Cardiac atrium fibroblast (primary cell): Measurements from ENCODE around the gene PPP1R3A. TPM values are rescaled to one million over a fixed set of nuclear protein-coding genes. Genes with fewer than 3 reads are reported as not detected.

ENCODE experiments used
- total RNA-seq: library from RNA; depleted of rRNA; stranded (reverse); fragments of >200 nt; gene quantifications from 2 replicates; pipeline ENCODE4 v1.2.3, GENCODE V29; 2015

PPP1R3A gene, protein sequence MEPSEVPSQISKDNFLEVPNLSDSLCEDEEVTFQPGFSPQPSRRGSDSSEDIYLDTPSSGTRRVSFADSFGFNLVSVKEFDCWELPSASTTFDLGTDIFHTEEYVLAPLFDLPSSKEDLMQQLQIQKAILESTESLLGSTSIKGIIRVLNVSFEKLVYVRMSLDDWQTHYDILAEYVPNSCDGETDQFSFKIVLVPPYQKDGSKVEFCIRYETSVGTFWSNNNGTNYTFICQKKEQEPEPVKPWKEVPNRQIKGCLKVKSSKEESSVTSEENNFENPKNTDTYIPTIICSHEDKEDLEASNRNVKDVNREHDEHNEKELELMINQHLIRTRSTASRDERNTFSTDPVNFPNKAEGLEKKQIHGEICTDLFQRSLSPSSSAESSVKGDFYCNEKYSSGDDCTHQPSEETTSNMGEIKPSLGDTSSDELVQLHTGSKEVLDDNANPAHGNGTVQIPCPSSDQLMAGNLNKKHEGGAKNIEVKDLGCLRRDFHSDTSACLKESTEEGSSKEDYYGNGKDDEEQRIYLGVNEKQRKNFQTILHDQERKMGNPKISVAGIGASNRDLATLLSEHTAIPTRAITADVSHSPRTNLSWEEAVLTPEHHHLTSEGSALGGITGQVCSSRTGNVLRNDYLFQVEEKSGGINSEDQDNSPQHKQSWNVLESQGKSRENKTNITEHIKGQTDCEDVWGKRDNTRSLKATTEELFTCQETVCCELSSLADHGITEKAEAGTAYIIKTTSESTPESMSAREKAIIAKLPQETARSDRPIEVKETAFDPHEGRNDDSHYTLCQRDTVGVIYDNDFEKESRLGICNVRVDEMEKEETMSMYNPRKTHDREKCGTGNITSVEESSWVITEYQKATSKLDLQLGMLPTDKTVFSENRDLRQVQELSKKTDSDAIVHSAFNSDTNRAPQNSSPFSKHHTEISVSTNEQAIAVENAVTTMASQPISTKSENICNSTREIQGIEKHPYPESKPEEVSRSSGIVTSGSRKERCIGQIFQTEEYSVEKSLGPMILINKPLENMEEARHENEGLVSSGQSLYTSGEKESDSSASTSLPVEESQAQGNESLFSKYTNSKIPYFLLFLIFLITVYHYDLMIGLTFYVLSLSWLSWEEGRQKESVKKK
- total RNA-seq: not detected in 2 replicates

DNA sequence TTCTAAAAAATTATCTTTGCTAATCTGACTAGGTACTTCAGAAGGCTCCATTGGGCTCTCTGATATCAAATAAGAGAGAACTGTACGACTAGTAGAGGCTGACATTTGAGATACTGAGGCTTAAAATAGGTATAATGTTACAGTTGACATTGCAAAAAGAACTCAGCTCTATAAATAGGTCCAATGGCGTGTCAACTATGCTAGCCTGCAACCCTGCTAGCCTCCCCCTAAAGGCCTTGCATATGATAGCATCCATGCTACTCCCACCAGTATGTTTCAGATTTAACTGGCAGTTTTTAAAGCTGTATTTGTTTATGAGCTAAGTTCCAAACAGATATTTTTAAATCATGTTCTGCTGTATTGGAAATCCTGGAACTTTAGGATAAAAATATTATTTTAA, at the start of gene PPP1R3A:
PPP1R3A (minus strand) TSS at position 64 of the 400 bp plus-strand sequence; CDS start at position 51, 13 bp downstream.

